Stimulated activated CD4-positive, alpha-beta T cell treated with anti-CD3 and anti-CD28 coated beads, Interleukin-12 subunit alpha, Interleukin-12 subunit beta, amount 100 ng/mL, for 4 hours (primary cell): ENCODE data around the gene TRIM43B.
"Not testable (repeated sequence)": the region's sequence is repeated elsewhere in the genome, so short reads cannot be mapped to it uniquely, and the experiment has no call there.

ENCODE experiments used
- DNase-seq: peaks from one replicate; pipeline ENCODE4 v3.0.0-alpha.2; 2020

TRIM43B gene

GRCh38 chr2:95433373-95433772 lies 51.2 kb downstream of the TRIM43B start:
- not testable (repeated sequence) for DNase-seq

GRCh38 chr2:95429748-95430467 lies 54.6 kb downstream of the TRIM43B start:
- DNase-seq = not testable (repeated sequence)

DNA sequence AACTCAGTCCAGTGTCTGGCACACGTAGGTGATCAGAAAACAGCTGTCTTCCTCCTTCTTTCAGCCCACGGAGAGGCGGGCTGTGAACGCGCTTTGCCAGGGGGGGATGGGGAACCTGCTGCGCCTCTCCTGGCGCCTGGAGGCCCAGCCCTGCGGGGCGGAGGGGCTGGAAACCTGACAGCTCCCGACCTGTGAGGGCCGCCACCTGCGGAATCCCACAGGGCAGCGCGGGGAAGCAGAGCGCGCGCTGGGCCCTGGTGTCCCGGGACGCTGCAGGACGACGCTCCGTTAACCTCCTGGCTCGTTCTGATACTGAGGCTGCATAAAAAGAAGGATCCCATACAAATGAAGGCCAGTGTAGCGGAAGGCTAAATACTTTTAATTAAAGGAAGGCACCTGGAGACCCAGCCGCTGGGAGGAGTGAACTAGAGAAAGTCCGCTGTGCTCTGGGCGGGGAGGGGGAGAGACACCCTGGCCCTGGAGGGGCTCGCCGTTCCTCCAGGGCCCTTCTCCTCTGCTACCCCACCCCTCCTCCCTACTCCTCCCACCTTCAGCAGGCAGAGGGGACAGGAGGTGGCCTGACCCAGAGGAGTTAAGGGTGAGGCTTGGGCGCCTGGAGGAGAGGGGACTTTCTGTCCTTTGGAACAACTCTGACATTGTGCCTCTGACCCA lies 57.2 kb downstream of the TRIM43B start:
- DNase-seq = not testable (repeated sequence)
